Fibroblast of skin of back (primary cell): Measurements from ENCODE around the gene RASL11A.
"Not testable (repeated sequence)": the region's sequence is repeated elsewhere in the genome, so short reads cannot be mapped to it uniquely, and the experiment has no call there.

Experiments used
- DNase-seq: peaks from one replicate; pipeline ENCODE4 v3.0.0-alpha.2; 2013

The RASL11A gene

DNA sequence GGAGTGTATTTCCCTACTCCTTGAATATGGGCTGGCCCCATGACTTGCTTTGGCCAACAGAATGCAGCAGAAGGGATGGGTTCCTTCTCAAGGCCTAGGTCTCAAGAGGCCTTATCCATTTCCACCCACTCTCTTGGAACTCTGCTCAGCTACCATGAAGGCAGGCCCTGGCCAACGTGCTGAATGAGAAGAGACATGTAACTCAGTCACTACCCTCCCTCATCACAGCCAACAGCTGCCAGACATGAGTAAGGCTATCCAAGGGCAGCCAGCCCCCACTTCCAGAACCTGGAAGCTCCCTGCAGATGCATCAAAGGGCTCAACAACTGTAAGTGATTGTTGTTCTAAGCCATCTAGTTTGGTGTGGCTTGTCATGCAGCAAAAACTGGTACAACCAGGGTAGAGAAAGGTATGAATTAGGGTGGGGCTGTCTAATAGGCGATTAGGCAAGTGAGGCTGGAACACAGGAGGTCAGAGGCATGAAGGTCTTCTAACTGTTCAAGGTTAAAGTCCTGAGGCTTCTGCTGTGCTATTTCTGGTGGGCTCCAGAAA lies 1.4 kb upstream of the RASL11A start:
- DNase-seq, result no peak

DNA sequence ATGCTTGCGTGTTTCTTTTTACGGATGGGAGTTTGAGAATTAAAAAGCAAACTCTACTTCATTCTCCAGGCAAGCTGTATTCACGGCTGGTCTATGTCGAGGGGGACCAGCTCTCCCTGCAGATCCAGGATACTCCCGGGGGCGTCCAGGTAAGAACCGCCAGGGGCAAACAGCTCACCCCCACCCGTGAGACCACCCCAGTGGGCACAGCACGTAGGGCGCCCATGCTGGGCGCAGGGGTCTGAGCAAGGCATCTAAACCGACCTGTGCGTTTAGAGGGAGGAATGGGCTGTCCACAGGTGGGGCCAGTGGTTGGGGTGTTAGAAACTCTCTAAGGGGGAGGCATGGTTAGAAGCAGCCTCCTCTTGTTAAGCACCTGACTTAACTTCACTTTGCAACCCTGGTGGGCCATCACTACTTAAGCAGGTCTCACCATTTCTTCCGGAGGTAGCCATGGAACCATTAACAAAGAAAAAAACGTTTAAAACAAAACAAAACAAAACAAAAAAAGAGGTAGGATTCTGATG lies 1.0 kb downstream of the RASL11A start:
- DNase-seq, result no peak

DNA sequence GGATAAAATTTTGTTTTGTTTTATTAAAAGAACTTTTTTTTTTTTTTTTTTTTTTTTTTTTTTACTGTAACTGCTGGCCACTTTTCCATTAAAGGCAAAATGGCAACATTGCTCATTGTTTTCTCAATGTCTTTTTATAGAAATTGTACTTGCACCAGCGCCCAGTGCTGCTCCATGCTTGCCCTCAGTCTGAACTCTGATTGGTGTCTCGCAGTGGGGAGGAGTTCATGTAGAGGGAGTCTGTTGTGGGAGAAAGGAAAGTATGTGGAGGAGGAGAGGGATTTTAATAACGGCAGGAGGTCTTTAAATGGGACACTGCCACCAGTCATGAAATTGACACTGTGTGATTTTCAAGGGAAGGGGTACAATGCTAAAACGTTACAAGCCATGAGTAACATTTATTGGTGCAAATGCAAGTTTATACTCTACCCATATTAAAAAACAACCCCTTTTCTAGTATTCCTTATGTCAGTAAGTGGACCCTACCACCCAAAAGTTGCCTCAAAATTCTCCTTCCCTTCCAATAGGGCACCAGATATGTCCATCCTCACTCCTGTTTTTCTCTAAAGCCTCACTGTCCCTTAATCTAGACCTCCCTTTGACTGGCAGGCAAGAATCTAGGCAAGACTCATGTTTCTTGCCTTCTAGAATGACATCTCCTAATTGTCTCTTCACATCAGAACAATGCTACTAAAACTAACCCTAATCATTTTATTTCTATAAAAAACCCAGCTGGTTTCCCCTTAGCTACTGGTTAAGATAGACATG lies 3.2 kb downstream of the RASL11A start:
- DNase-seq, result peak; percentile 89

DNA sequence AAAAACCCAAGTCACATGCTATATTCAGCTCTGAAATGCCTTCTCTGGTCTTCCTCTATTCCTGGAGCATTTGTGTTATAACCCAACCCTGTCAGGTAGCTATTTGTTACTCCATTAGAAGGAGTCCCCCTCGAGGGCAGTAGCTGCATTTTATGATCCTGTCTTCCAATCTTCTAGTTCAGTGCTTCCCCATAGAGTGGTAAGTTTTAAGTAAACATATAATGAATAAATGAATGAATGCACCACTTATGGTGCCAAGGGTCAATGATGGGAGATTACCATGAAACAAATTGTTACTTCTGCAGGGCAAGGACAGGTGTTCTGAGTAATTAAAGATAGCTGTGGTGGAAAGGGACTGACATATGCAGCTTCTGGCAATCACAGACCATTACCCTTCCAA lies 4.0 kb downstream of the RASL11A start:
- no peak for DNase-seq

- no peak for DNase-seq
Observed at GRCh38 chr13:27276188-27276587, 5.6 kb downstream of the RASL11A start.

DNA sequence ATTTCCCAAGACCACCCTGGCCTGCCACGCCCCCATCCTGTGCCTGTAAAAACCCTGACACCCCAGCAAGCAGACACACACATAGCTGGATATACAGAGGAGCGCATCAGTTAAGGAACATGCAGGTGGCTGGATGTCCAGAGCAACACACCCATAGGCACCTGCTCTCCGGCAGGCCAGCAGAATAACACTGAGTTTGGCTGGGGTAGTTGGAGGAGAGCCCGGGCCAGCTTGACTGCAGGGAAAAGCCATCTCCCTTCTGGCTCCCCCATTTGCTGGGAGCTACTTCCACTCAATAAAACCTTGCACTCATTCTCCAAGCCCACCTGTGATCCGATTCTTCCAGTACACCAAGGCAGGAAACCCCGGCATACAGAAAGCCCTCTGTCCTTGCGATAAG lies 8.9 kb downstream of the RASL11A start:
- no peak for DNase-seq

DNA sequence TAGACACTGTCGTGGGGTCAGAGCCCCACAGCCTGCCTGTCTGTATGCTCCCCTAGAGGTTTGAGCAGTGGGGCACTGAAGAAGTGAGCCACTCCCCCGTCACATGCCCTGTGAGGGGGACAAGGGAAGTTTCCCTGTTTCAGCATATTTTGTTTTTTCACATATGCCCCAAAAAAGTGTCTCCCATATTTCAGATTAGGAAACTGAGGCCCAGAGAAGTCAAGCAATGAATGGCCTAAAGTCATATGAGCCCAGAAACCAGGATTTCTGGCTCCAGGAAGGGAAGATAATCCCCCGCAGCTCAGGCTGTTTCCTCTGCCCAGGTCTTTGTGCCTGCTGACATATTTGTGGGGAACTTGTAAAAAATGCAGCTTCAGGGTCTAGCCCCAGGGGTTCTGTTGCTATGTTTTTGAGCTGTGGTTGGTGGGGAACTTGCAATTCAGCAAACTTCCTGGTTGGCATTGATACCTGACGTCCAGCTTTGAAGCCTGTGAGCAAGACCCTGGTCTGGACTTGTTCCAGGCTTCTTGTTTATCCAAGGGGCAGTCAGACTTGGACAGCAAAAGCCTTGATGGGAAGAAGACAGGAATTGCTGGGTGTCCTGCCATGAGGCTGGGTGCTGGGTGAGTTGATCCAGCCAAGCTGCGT lies 9.5 kb downstream of the RASL11A start:
- DNase-seq, result no peak

DNA sequence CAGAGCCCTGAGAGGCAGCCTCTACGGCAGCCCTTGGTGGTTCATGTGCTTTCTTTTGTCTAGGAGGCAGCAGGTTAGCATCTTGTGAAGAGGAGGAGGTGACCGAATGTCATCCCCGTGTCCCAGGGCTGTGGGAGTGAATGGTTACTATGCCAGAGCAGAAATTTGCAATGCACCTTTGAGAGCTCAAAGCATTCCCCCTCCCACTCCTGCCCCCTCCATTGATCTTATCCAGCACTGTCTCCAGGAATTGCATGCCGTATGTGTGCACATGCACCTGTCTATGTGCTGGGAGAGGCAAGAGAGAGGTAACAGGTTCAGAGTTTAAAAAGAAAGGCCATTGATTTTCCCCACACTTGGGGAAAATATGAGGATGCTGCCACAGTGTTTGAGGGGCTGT lies 10.2 kb downstream of the RASL11A start:
- DNase-seq, result no peak

GRCh38 chr13:27281420-27281819 lies 10.8 kb downstream of the RASL11A start:
- DNase-seq, result no peak

GRCh38 chr13:27283906-27284493 lies 13.4 kb downstream of the RASL11A start:
- DNase-seq, result no peak

DNA sequence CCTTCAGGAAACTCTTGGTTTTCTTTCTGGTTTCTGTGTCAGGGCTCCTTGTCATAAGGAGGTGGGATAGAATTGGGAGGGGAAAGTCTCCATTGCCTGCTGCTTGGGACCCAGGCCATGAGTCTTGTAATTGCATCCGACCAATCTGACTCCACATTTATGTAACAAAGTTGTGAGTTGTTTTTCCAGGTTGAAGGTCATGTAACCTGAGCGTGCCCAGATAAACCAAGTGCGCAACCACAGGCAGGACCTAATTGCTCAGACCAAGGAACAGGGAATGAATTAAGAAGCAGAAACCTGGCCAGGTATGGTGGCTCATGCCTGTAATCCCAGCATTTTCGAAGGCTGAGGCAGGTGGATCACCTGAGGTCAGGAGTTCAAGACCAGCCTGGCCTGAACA lies 17.8 kb downstream of the RASL11A start:
- DNase-seq, result no peak

- no peak for DNase-seq
Observed at GRCh38 chr13:27289011-27289665, 18.5 kb downstream of the RASL11A start.

- no peak for DNase-seq
Observed at GRCh38 chr13:27290715-27291114, 20.1 kb downstream of the RASL11A start.

DNA sequence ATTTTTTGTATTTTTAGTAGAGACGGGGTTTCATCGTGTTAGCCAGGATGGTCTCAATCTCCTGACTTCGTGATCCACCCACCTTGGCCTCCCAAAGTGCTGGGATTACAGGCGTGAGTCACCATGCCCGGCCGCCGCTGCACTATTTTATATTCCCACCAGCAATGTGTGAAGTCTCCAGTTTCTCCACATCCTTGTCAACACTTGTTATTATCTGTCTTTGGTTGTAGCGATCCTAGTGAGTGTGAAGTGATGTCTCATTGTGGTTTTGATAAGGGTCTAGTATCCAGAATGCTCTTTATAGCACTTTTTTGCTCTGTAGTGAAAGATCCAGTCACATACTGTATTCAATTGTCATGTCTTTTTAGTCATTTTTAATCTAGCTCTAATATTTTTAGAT lies 21.3 kb downstream of the RASL11A start:
- not testable (repeated sequence) for DNase-seq

GRCh38 chr13:27293076-27293691 lies 22.6 kb downstream of the RASL11A start:
- no peak for DNase-seq

DNA sequence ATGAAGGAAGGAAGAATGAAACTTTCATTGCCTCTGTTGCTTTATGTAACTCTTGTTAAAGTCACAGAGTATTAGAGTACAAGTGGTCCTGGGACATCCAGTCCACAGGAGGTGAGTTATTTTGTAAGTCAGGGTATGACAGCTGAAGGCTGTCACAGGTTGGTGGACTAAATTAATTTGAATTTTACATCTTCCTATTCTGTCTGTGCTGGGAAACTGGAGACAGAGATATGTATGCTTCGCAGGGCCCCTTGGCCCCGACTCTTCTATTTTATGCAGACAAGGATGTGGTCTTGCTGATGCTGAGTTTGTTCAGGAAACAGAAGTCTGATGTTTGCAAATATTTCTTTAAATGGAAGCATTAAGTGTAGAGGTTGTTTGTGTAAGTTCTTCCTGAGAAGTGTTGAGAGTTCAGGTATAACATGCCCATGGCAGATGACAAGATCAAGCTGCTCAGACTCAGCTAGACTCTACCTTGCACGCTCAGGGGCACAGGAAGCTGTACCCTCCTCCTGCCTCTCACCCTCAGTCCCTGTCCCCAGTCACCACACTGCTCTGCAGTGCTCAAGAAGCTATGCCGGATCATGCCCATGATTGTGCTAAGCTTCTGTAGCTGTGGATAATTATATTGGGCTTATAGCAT lies 23.4 kb downstream of the RASL11A start:
- DNase-seq, result no peak

DNA sequence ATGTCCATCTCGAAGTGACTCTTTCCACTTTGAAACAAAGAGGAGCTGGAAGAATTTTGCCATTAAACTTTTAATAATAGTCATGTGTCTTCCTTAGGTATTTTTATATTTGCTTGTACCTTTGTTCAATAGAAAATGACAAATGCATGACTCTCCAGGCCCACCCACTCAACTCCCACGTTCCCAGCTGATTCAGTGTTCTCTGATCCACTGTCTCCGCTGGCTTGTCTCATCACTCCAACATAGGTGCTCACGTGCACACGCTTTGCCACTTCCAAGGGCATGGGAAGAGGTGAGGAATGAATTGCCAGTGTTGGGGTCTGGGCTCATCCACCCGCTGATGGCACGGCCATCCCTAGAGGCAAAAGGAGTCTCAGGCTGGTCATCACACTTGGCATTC lies 24.5 kb downstream of the RASL11A start:
- no peak for DNase-seq

GRCh38 chr13:27295660-27296059 lies 25.0 kb downstream of the RASL11A start:
- DNase-seq, result no peak

DNA sequence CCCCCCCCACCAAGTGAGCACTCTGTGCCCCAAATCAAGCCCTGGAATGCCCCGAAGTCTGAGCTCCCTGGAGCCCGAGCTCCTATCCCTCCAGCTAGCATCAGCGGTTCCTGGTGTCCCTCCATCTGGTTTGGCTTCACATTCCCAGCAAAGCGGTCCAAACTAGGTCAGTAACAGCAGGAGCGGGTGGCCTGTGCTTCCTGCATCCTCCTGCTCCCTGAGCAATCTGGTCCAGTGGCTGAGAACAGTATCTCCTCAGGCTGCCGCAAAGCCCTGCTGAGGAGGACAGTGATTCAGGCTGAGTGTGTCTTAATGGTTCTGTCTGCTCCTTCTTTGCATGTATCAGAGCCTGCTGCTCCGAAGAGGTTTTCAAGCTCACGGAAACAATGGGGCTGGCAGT lies 25.9 kb downstream of the RASL11A start:
- no peak for DNase-seq

DNA sequence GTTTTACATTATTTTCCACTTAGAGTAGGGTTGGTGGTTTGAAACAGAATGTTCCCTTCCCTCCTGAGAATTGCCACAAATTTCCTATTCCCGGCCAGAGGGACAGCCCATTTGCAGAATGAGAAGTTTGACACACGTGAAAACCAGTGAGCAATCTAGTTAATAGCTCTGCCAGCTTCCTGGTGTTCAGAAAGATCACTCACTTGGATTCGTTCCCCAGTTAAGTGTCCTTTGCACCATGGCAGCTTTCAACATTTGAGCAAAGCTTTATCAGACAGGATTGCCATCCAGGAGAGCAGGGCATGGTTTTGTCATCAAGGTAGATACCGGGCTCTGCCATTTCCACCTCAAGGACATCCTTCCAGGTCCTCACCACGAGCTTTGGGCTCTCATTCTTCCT lies 28.2 kb downstream of the RASL11A start:
- DNase-seq, result no peak

GRCh38 chr13:27300406-27300805 lies 29.8 kb downstream of the RASL11A start:
- DNase-seq, result not testable (repeated sequence)
